Kidney (tissue), 14 donors: ENCODE data around the gene RPP25. TPM values are rescaled to one million over a fixed set of nuclear protein-coding genes. Genes with fewer than 3 reads are reported as not detected.

Source experiments
- DNase-seq, 5 donors: peaks; one replicate each; pipeline ENCODE4 v3.0.0-alpha.2; 2013 to 2020
- FAIRE-seq: peaks from 2 replicates; lab custom pipeline; 2012; peaks lifted over from hg19 to GRCh38; lab: Jason Lieb, UNC
- H3K27ac ChIP-seq, 2 donors: one replicate each; pipeline ENCODE4 v1.7.0; 2013; ENCODE audit warnings: low read depth in 2 of 2, low read length in 2 of 2, inconsistent platforms in 1 of 2
- H3K27me3 ChIP-seq: one replicate; pipeline ENCODE4 v1.7.1; 2013; ENCODE audit warnings: low read length, inconsistent platforms; ENCODE audit not compliant: control insufficient read depth, insufficient read depth
- H3K36me3 ChIP-seq, 3 donors: one replicate each; pipeline versions ENCODE4 v1.7.0 to v1.7.1; 2013; ENCODE audit warnings: low read length in 3 of 3, control low read depth in 1 of 3, inconsistent platforms in 1 of 3; ENCODE audit not compliant: insufficient read depth in 3 of 3, control insufficient read depth in 2 of 3
- H3K4me1 ChIP-seq, 3 donors: one replicate each; pipeline versions ENCODE4 v1.7.0 to v1.7.1; 2013; ENCODE audit warnings: low read length in 3 of 3, inconsistent platforms in 1 of 3, low read depth in 1 of 3; ENCODE audit not compliant: control insufficient read depth in 2 of 3, insufficient read depth in 2 of 3
- H3K4me3 ChIP-seq, 3 donors: one replicate each; pipeline versions ENCODE4 v1.7.0 to v1.8.1; 2013; ENCODE audit warnings: low read length in 3 of 3, control low read depth in 1 of 3, inconsistent platforms in 1 of 3
- H3K9ac ChIP-seq, 3 donors: one replicate each; pipeline versions ENCODE4 v1.7.0 to v1.7.1; 2013; ENCODE audit warnings: low read length in 3 of 3, control low read depth in 1 of 3, inconsistent platforms in 1 of 3
- H3K9me3 ChIP-seq, 3 donors: one replicate each; pipeline versions ENCODE4 v1.7.0 to v1.7.1; 2013; ENCODE audit warnings: low read length in 3 of 3, control low read depth in 1 of 3, inconsistent platforms in 1 of 3; ENCODE audit not compliant: control insufficient read depth in 2 of 3, insufficient read depth in 1 of 3
- CTCF ChIP-seq: IDR thresholded peaks from 3 replicates; pipeline ENCODE4 v1.5.1; 2012; ENCODE audit warnings: mild to moderate bottlenecking, moderate library complexity, borderline replicate concordance; ENCODE audit not compliant: insufficient read depth; ENCODE audit errors: extremely low read depth
- intact Hi-C: fragments of 100-400 bp; cut with DNase I; formaldehyde crosslinking; loops from one replicate; pipeline ENCODE4 v1.11.1; 2022
- polyA plus RNA-seq: library from polyadenylated mRNA; stranded (reverse); fragments of 350-450 nt; fragmentation: Illumina TruSeq; extraction: RNeasy Lipid Tissue Mini Kit (QIAGEN cat#74804); gene quantifications from one replicate; pipeline ENCODE4 v1.2.3, GENCODE V29; 2014; ENCODE audit warnings: low read depth, low replicate concordance; ENCODE audit not compliant: insufficient read depth
- total RNA-seq: library from RNA; stranded (reverse); fragmentation: NEBNext Ultra II Directional; extraction: Animal tissue kit (Norgen Biotek cat#: 25700); gene quantifications from one replicate; pipeline ENCODE4 v1.2.1, GENCODE V29; 2021
- donor health status: control.
- donor health status: control.
- donor health status: control.
- donor health status: control.
- donor health status: control.
- donor health status: DM: yes; HTN: yes; CAD: no.
- donor health status: Normal renal cell carcinoma (clear cell type).

RPP25 gene
- total and polyA plus RNA-seq, 2 donors from 2014 or later: 7.2 to 7.3 TPM

GRCh38 chr15:74951006-74951405 is 5.6 kb downstream of the RPP25 start:
- DNase-seq (peak in 1 of 5 donors; percentile 7), FAIRE-seq (no peak)
- Histone ChIP-seq H3K36me3 (no peaks in the 10 kb centered on the region), H3K9ac (no peak overlapping the region), H3K27me3 (peaks cover 3% of the 10 kb centered on the region), H3K27ac (no peak overlapping the region), H3K4me1 (peaks cover 0 to 9% (median 6%) of the 10 kb centered on the region in 3 donors), H3K9me3 (no peaks in the 10 kb centered on the region), H3K4me3 (no peak overlapping the region)
- intact Hi-C loops: loop anchor here (5.0 kb wide), 1 partner anchor 179 kb away; no protein-coding TSS in a partner anchor
- no peak for TF ChIP-seq CTCF

GRCh38 chr15:74950078-74950908 is 6.3 kb downstream of the RPP25 start:
- no peak for FAIRE-seq
- peak; percentile 100 for TF ChIP-seq CTCF
- peak; percentile 38 to 91 (median 85) for DNase-seq
- Histone ChIP-seq H3K27ac (no peak overlapping the region), H3K27me3 (no peaks in the 10 kb centered on the region), H3K36me3 (no peaks in the 10 kb centered on the region), H3K4me1 (peaks cover 0 to 3% (median 2%) of the 10 kb centered on the region in 3 donors), H3K9ac (no peak overlapping the region), H3K4me3 (no peak overlapping the region), H3K9me3 (no peaks in the 10 kb centered on the region)
- intact Hi-C loops: loop anchor here (5.0 kb wide), 1 partner anchor 178 kb away; no protein-coding TSS in a partner anchor

GRCh38 chr15:74937590-74938371 is 18.8 kb downstream of the RPP25 start, which contains the start of gene COX5A:
COX5A (minus strand) TSS chr15:74938073; CDS start chr15:74938014, 59 bp downstream.
- peaks cover 0 to 6% (median 3%) of the 10 kb centered on the region in 3 donors for H3K4me1 ChIP-seq
- H3K36me3 ChIP-seq: no peaks in the 10 kb centered on the region
- FAIRE-seq (no peak), DNase-seq (peak; percentile 96 to 99 (median 97))
- TF ChIP-seq CTCF: peak; percentile 2
- no peaks in the 10 kb centered on the region for H3K9me3 ChIP-seq
- no peaks in the 10 kb centered on the region for H3K27me3 ChIP-seq
- intact Hi-C loops: no loop called here
- peak within 1 kb of the TSS; percentile 97 to 99 for H3K27ac ChIP-seq
- H3K9ac ChIP-seq: peak within 1 kb of the TSS; percentile 12 to 95 (median 83)
- peak within 1 kb of the TSS; percentile 63 to 94 (median 89) for H3K4me3 ChIP-seq
